HG03196 (cell line): ENCODE data around the gene NDUFAF3.
A peak's percentile ranks its signal among the peaks of the same experiment; 100 is the strongest.

ENCODE experiments used
- ATAC-seq: cut with Tn5 transposase; IDR thresholded peaks from one replicate; pipeline ENCODE4 v1.9.1; 2021; ENCODE audit not compliant: unreplicated experiment

The NDUFAF3 gene

DNA sequence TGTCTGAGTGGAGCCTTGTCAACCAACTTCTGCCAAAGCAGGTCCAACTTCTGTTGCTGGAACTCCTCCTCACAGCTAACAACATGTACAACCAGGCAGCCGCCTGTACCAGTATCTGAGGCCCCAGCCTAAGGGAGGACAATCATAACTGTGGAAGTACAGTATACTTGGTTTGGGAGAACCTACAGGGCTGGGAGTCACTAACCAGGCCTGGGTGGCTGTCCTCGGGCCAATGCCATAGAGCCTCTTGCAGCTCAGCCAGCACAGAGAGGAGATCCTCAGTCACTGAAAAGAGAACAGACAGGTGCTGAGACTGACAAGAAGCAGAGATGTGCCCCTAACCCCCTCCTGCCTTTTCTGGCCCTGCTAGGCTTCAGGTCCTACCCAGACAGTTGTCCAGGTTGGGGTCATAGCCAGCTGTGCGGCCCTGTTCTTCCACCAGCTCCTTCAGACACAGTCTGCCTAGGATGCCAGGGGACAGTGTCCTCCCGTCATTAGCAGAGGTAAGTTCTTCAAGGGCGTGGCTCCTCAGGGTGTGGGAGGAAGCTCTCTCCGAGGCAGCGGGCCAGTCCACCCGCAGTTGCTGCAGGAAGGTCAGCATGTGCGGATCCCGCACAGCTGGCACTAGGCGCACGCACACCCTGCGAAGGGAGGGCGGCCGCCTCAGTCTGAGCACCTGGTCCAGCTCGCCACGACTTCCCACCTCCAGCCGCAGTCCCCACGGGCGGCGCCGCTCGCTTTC, 4.5 kb upstream of the NDUFAF3 start:
- ATAC-seq: no peak

DNA sequence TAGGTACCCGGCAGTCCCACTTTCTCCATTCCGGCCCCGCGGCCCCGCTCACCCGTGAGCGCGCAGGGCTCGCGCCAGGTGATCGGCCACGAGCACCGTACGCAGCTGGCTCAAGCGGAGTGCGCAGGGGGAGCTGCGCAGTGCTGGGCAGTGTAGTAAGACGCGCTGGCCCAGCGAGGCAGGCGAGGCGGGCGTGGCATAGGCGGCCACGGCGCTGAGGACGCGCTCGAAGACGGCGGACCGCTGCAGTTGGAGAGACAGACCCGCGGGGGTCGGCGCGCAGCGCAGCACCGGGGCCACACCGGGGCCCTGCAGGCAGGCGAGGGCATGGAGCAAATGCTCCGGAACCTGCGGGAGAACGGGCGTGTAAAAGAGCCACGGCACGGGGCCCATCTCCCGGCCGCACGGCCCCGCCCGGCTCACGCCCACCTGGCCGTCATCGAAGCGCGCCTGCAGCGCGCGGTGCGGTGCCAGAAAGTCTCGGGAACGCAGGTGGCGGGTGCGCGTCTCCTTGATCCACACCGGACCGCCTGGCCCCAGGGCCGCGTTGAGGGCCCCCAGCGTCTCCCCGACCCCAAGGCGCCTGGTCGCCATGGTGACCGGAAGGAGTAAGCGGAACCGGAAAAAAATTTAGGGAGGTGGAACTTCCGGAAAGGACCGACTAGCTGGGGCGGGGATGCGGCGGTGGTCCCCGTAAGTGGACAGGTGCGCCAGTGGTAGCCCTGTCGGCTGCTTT, 3.8 kb upstream of the NDUFAF3 start, which contains the start of gene DALRD3:
Gene DALRD3, minus strand, starts transcription at position 610 of the 736 bp plus-strand sequence. Its CDS starts 16 bp downstream, at position 594.
- no peak for ATAC-seq

DNA sequence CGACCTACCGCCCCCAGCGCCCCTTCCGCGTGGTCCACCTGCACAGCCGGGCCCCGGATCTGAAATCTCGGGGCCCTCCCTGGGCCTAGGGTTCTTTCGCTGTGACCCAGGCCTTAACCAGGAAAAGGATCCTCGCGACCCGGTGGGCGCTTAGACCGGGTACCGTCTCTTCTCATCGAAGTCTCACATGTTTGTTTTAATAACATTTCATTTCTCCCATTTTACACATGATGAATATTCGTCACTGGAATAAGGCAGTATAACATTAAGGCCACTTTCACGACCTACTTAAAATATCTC, 3.3 kb upstream of the NDUFAF3 start:
- no peak for ATAC-seq

DNA sequence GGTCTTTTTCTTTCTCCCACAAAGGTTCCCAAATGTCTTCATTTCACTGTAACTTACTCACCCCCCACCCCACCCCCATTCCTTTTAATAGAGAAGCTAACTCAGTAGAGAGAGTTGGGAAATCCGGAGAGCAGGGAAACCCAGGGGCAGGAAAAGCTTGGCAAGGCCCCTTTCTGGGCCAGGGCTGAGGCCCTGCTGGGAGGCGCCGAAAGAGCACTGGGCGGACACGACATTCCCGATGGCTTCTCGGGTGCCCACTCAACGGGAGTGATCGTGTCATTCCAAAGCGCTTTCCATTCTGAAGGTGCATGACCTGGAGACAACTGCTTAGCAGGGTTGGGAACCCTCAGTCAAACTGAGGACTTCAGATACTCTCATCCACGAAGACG, 2.0 kb upstream of the NDUFAF3 start:
- no peak for ATAC-seq

DNA sequence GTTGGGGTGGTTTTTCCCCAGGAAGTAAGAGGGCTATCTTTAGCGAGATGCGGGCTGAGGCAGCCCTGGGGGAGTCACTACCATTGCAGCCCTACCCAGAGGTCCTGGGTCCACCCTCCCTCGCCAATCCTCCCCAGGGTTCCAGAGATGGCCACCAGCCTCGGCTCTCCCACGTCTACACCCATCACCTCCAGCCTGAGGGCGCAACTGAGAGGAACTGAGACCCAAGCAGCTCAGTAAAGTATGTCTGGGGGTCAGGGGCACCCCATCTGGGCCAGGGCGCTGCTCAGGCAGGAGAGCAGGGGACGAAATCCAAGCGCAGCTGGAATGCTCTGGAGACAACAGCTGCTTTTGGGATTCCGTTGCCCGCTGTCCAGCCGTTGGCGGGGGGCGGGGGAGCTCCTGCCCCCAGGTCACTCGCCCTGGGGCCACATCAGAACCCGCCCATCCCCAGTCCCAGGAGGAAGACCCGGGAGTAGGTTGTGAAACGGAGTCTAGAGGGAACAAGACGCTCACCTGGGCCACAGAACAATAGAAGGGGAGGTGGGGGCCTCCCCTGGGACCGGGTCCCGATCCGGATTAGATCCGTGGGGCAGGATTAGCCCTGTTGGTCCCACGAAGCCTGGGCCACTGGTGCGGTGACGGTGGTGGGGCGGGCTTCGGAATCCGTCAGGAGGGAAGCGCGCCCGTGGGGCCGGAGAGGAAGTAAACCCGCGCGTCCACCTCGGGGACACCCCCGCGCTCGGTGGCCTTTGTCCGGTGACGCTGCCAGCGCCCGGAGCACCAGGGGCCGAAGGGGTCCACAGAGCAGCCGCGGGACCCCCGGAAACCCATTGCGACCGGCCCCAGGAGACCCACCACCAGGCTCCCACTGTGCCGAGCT, 1.4 kb upstream of the NDUFAF3 start:
- peak; percentile 4 for ATAC-seq

DNA sequence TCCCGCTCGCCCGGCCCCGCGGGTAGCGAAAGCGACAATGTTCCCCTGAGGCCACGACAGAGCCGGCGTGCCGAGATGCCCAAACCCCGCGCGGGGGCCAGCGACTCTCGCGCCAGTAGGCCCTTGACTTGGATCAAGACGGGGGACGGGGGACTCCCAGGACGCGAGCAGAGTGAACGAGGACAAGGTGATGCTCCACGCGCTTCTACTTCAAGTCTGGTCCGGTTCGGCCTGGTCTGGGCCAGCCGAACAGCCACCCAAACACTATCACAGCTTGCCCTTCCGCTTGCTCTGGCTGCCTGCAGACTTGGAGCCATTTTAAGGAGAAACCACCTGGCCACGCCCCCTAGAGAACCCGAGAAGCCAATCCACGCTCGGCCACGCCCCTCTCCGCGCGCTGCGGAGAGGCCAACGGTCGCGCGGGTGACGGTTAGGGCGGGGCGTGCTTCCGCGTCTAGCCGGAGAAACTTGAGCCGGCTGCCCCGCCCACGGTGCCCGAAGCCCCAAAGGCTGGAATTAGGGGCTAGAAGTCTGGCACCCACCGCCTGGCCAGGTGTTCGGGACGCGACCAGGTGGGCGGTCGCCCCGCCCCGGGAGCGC, 608 bp upstream of the NDUFAF3 start:
- ATAC-seq: peak; percentile 41

DNA sequence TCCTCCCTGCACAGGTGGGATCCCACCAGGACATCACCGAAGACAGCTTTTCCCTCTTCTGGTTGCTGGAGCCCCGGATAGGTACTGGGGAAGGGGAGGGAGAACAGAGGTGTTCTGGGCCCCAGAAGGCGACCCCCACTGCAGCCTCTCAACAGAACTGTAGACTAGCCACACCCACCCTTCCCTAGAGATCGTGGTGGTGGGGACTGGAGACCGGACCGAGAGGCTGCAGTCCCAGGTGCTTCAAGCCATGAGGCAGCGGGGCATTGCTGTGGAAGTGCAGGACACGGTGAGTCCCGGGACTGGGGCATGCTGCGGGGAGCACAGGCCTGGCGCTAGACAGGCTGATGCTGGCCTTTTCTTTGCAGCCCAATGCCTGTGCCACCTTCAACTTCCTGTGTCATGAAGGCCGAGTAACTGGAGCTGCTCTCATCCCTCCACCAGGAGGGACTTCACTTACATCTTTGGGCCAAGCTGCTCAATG, 809 bp downstream of the NDUFAF3 start:
- no peak for ATAC-seq

DNA sequence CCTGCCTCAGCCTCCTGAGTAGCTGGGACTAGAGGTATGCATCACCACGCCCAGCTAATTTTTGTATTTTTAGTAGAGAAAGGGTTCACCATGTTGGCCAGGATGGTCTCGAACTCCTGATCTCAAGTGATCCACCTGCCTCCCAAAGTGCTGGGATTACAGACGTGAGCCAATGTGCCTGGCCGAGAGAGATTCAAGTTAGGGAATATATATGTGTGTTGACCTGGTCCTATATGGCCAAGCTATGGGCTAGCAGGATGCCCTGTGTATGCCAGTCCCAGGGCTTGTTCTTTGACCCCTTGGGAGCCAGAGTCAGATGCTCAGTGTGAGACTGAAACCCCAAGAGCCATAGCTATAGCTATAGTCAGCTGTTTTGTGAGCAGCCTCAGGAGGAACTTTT, 1.9 kb downstream of the NDUFAF3 start:
- ATAC-seq: no peak

DNA sequence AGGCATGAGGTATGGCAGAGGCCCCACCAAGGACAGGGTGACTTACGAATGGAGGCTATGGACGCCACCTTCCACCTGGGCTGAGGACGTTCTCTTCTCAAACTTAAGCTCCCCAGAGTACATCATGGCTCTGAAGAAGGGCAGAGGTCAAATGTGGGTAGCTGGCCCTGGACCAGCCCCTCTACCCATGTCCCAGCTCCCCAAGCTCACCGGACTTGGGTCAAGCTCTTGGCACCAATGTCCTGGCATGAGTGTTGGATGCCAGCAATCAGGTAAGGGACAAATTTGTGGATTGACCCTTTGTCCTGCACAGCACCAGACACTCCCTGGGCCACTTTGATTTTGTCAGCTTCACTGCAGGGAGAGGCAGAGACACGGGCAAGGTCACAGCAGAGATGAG, 2.5 kb downstream of the NDUFAF3 start:
- no peak for ATAC-seq

DNA sequence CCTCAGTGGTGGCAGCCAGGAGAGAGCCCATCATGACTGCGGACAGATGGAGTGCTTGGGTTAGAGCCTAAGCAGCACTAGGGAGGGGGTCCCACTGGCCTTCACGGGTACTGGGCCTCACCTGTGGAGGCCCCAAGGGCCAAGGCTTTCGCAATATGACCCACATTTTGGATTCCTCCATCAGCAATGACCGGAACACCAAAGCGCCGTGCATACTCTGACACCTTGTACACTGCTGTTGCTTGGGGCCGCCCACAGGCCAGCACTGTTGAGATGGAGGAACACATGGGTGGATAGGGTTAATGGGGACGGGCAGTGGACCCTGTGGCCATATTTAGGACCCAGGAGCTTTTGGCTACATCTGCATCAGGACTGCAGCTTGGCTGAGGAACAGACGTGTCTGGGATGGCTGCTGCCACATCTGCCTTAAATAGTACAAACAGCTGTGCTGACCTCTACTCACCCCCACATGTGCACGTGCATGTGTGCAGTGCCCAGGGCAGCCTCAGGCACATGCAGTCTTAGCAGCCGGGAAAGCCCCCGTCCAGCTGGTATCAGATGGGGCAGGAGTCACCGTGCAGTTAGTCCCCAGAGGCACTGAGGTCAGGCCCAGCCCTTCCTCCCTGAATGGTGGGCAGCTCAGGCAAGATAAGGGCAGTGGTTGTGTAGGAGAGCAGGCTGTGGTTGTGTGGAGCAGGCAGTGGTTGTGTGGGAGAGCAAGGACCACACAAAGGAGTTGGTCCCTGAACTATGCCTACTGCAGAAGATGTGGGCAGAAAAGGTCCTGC, 3.3 kb downstream of the NDUFAF3 start:
- ATAC-seq: no peak

DNA sequence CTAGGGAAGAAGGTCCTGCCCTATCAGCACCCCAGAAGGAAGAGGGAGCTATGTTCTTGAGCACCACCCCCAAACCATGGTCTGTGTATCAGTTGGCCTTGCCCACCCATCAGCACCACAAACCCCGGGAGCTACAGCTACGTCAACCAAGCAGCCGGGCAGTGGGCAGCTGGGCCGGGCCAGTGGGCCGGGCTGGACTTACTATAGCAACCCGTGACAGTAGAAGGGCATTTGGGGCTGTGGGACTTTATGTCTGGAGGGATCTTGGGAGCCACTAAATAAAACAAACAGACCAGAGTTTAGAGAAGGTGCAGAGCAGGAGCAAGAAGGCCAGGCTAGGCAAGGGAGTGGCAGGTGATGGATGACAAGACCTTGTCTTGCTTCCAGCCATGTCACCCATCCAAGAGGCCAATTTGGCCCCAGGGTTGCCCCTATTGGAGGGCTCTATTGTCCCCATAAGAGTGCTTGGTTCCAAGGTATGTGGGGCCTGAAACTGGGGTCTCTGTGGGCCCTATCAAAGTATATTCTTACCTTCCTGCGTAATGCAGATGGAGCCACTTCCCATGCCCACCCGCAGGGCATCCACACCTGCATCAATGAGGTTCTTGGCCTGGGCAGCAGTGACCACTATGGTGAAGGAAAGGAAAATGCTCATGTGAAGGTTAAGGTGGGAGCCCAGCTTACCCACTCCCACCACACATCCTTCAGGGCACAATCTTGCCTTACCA, 4.0 kb downstream of the NDUFAF3 start:
- no peak for ATAC-seq

DNA sequence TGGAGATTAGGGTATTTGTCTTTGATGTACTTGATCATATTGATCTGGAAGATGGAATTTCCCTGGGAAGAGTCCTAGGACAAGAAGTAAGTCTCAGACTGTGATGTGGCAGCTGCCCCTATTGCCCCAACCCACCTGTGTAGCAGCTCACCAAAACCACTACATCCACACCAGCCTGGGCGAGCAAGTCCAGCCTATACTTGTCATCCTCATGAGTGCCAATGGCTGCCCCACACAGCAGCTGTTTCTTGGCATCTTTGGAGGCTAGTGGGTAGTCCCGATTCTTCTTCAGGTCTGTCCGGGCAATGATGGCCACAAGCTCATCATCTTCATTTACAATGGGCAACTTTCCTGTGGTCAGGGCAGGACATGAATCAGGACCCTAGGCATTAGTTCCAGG, 4.6 kb downstream of the NDUFAF3 start:
- ATAC-seq: no peak

DNA sequence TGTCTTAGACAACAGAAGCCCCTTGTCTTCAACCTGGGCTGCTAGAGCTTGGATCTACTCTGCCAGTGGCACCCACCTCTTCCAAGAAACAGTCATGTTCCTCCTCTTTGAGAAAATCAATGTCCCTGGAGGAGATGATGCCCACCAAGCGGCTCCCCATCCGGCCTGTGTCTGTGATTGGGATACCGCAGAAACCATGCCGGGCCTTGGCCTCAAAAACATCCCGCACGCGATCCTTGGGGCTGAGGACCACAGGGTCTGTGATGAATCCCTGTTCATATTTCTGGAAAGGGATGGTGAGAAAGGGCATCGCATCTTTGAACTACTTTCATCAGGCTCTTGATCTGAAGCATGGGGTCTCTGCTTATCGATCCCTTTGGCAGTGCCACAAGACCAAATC, 5.7 kb downstream of the NDUFAF3 start:
- no peak for ATAC-seq

DNA sequence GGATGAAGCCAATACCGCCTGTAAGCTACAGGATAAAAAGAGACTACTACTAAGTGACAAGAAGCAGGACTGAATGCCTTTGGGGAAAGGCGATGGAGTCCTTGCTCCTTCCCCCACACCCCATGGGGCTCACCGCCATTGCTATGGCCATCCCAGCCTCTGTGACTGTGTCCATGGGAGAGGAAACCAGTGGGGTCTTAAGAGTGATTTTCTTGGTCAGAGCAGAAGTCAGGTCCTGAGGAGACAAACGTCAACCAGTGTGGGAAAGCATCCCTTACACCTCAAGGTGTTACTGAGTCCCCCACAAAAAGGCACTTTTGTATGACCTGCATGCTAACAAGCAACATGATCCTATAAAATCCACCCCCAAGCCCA, 6.4 kb downstream of the NDUFAF3 start:
- no peak for ATAC-seq

DNA sequence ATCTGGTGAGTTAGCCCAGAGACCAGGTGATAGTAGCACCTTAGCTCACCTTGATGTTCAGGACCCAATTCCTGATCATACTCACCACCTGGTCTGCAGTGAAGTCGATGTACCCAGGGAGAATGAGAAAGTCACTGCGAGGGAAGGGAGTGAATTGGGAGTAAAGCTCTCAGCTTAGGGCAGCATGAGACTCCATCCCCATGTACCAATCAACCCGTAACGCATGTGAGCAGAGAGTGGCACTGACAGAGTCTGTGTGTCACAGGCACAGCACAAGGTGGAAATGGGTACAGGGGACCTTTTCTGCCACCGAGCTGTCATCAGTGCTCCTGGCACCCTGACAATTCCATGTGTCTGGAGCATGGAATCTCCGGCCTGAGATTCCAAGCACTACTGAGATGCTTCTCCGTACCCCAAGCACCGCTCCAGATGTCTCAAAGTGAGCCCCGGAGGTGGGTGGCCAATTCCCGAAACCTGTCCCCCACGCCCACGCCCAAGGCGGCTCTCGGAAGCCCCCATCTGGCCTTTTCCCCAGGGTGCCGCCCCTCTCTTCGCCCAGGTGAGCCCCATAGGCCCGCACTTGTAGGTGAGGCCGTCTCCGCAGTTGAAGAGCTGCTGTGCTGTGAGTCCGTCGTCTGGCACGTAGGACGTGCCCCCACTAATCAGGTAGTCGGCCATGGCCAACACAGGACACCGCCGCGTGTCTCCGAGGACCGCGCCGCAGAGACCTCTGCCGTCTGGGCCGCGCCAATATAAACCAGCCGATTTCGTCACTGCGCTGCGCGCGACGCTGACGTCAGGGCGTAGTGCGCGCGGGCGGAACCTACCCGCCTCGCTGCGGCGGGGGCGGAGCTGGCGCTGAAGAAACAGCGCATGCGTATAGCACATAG, 7.0 kb downstream of the NDUFAF3 start, which contains the start of gene IMPDH2:
Gene IMPDH2, minus strand, starts transcription at position 726 of the 890 bp plus-strand sequence. Its CDS starts 48 bp downstream, at position 678.
- ATAC-seq: peak; percentile 85

DNA sequence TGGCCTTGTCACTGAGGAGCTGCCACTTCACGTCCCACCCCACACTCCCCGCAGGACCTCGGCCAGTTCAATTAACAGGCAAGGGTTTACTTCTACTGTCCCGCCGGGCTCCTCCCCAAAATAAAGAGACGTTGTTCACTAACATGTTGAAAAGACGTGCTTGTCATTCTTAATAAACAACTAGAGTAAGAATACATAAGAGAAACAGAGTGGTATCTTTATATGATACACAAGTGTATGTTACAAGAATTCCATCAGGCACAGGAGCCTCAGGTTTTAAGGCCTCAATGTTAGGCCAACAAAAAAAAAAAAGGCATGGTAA, 7.6 kb downstream of the NDUFAF3 start:
- ATAC-seq: no peak

DNA sequence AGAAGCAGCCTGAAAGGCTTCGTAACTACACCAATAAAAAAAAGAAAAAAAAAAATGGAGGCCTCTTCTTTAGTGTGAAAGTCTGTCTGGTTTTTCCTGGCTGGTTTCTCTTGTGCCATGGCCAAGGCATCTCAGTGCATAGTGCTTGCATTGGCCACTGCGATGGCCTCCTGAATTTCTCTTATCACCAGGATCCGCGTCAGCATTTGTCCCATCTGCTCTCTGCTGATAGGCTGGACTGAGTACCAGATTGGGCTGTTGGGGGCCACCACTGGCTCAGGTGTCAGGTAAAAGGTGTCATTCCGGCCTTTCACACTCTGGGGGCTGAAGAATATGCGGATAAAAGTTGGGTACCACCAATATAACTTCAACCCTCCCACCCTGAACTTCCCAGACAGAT, 8.4 kb downstream of the NDUFAF3 start:
- no peak for ATAC-seq

DNA sequence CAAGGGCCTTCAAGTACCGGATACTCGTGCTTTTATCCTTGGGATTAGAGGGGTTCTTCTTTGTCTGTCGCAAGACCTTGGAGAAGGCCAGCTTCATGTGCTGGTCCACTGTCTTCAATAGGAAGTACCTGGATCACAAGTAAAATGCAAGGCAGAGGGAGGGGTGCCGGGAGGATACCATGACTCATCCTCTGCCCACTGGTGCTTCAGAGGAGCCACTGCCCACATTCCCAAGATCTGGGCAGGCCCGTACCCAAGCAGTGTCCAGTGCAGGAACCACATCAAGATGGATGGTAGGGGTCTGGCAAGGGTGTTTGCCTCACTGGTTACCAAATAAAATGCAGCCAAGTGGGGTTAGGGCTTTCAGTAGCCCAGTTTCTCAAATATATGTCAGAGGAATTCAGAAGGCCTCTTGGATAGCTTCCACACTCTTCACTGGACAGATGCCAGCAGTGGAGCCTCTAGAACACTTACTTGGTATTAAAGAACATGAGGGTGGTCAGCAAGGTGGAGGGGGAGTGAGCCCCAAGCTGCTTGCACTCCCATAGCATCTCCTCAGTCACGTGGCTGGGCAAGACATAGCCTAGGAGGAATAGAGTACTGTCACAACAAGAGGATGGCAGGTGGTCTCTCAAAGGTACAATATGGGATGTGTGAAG, 10.9 kb downstream of the NDUFAF3 start:
- ATAC-seq: no peak
